HCT116 (cell line): Measurements from ENCODE around the gene TIAM2. TPM values are rescaled to one million over a fixed set of nuclear protein-coding genes. Genes with fewer than 3 reads are reported as not detected.

Source experiments
- ATAC-seq: fragments of 200-7000 bp; cut with Tn5 transposase; 2 replicates; pipeline ENCODE4 v1.9.1; 2020; ENCODE audit warnings: mild to moderate bottlenecking, moderate library complexity
- BruUV-seq: library from RNA; stranded (reverse); fragments of 400-500 nt; replicated peaks from 2 replicates; lab custom pipeline; 2021; lab: Mats Ljungman, UMichigan
- CTCF ChIA-PET: fragments of 300-600 bp; sonication (Branson Sonifier 250); formaldehyde crosslinking; loops from one replicate; lab custom pipeline; 2021; ENCODE audit warnings: antibody characterized with exemption; lab: Charles Lee
- POLR2A ChIA-PET: fragments of 300-600, 350-600 bp; sonication (Branson Sonifier 250); formaldehyde crosslinking; loops from one replicate; lab custom pipeline; 2021; ENCODE audit warnings: antibody characterized with exemption; lab: Charles Lee
- RAD21 ChIA-PET, 2 experiments: fragments of 300-600 bp; sonication (Branson Sonifier 250); formaldehyde crosslinking; loops; one replicate each; lab custom pipeline; 2023; ENCODE audit warnings: low total read pairs in 2 of 2; ENCODE audit not compliant: uncharacterized antibody in 2 of 2, unreplicated experiment in 2 of 2, low non-redundant PET in 1 of 2; lab: Charles Lee
- DNase-seq: peaks from one replicate; pipeline ENCODE4 v3.0.0-alpha.2; 2010; ENCODE audit warnings: low read depth, low spot score
- H2AFZ ChIP-seq: fragments of 200-600 bp; shearing (Covaris generic), sonication (generic); 2 replicates; pipeline ENCODE4 v1.6.1; 2017; ENCODE audit warnings: low read depth, mixed run types, mixed read lengths, antibody characterized with exemption, low read length; ENCODE audit not compliant: poor library complexity, severe bottlenecking
- H3K27ac ChIP-seq: 2 replicates; pipeline ENCODE4 v1.5.1; 2012; ENCODE audit warnings: low read depth, low read length
- H3K27me3 ChIP-seq: fragments of 200-600 bp; sonication (generic); 2 replicates; pipeline ENCODE4 v1.6.1; 2016; ENCODE audit warnings: mixed run types, low read length, mixed read lengths; ENCODE audit not compliant: insufficient read depth
- H3K36me3 ChIP-seq, 2 experiments: fragments of 200-500 bp in 1 of 2; fragments of 200-600 bp in 1 of 2; sonication (Bioruptor generic) in 1 of 2; sonication (generic) in 1 of 2; 2 replicates each; pipeline versions ENCODE4 v1.5.1 to v1.6.1; 2014 to 2016; ENCODE audit warnings: low read length in 2 of 2, inconsistent platforms in 1 of 2, mixed read lengths in 1 of 2, mixed run types in 1 of 2; ENCODE audit not compliant: insufficient read depth in 2 of 2, control insufficient read depth in 1 of 2
- H3K4me1 ChIP-seq, 2 experiments: fragments of 200-600 bp in 1 of 2; sonication (generic) in 1 of 2; 2 replicates each; pipeline versions ENCODE4 v1.5.1 to v1.6.1; 2012 to 2017; ENCODE audit warnings: low read length in 2 of 2, inconsistent platforms in 1 of 2, mild to moderate bottlenecking in 1 of 2, mixed read lengths in 1 of 2, mixed run types in 1 of 2, moderate library complexity in 1 of 2; ENCODE audit not compliant: insufficient read depth in 2 of 2, control insufficient read depth in 1 of 2
- H3K4me2 ChIP-seq: fragments of 200-600 bp; sonication (generic); 2 replicates; pipeline ENCODE4 v1.6.1; 2017; ENCODE audit warnings: mixed run types, low read length, mixed read lengths
- H3K4me3 ChIP-seq, 2 experiments: fragments of 200-600 bp in 1 of 2; sonication (generic) in 1 of 2; replicated peaks in 1 of 2; 2 replicates each; pipeline ENCODE4 v1.5.1; 2011 to 2016; ENCODE audit warnings: low read length in 2 of 2, control low read depth in 1 of 2, low read depth in 1 of 2, mild to moderate bottlenecking in 1 of 2, mixed read lengths in 1 of 2, mixed run types in 1 of 2
- H3K79me2 ChIP-seq: fragments of 200-600 bp; sonication (generic); 2 replicates; pipeline ENCODE4 v1.6.1; 2017; ENCODE audit warnings: mild to moderate bottlenecking, mixed run types, low read length, moderate library complexity, mixed read lengths; ENCODE audit not compliant: insufficient read depth
- H3K9ac ChIP-seq: fragments of 200-600 bp; sonication (generic); 2 replicates; pipeline ENCODE4 v1.6.1; 2016; ENCODE audit warnings: low read length, mixed read lengths
- H3K9me2 ChIP-seq: fragments of 200-600 bp; sonication (generic), shearing (Covaris generic); 2 replicates; pipeline ENCODE4 v1.6.1; 2017; ENCODE audit warnings: mixed run types, mild to moderate bottlenecking, moderate library complexity; ENCODE audit not compliant: insufficient read depth
- H3K9me3 ChIP-seq, 2 experiments: fragments of 200-500 bp in 1 of 2; fragments of 200-600 bp in 1 of 2; sonication (Bioruptor generic) in 1 of 2; sonication (generic) in 1 of 2; 2 replicates each; pipeline ENCODE4 v1.6.1; 2014 to 2017; ENCODE audit warnings: low read length in 2 of 2, mixed read lengths in 2 of 2, inconsistent platforms in 1 of 2, low read depth in 1 of 2, mild to moderate bottlenecking in 1 of 2, mixed run types in 1 of 2, moderate library complexity in 1 of 2; ENCODE audit not compliant: control insufficient read depth in 1 of 2, insufficient read depth in 1 of 2
- H4K20me1 ChIP-seq: fragments of 200-600 bp; sonication (generic), shearing (Covaris generic); 2 replicates; pipeline ENCODE4 v1.6.1; 2017; ENCODE audit warnings: mixed run types, mild to moderate bottlenecking, moderate library complexity; ENCODE audit not compliant: insufficient read depth
- ATF3 ChIP-seq: IDR thresholded peaks from 2 replicates; pipeline ENCODE4 v1.6.1; 2012
- CBX3 ChIP-seq: IDR thresholded peaks from 2 replicates; pipeline ENCODE4 v1.6.1; 2012; ENCODE audit warnings: low read depth
- CEBPB ChIP-seq: IDR thresholded peaks from 2 replicates; pipeline ENCODE4 v1.6.1; 2012; ENCODE audit warnings: low read depth
- ELF1 ChIP-seq: IDR thresholded peaks from 2 replicates; pipeline ENCODE4 v1.6.1; 2012; ENCODE audit warnings: low read depth, borderline replicate concordance
- FOSL1 ChIP-seq: IDR thresholded peaks from 2 replicates; pipeline ENCODE4 v1.6.1; 2012; ENCODE audit warnings: low read depth
- JUND ChIP-seq: IDR thresholded peaks from 2 replicates; pipeline ENCODE4 v1.6.1; 2012
- POLR2A ChIP-seq: IDR thresholded peaks from 2 replicates; pipeline ENCODE4 v1.7.0; 2011; ENCODE audit warnings: borderline replicate concordance; ENCODE audit not compliant: insufficient read depth, insufficient read length; ENCODE audit errors: extremely low read depth
- REST ChIP-seq: IDR thresholded peaks from 2 replicates; pipeline ENCODE4 v1.6.1; 2012; ENCODE audit warnings: low read depth
- SP1 ChIP-seq: IDR thresholded peaks from 2 replicates; pipeline ENCODE4 v1.6.1; 2012; ENCODE audit warnings: low read depth
- ZNF274 ChIP-seq: fragments of 200-500 bp; sonication (Bioruptor generic); IDR thresholded peaks from 2 replicates; pipeline ENCODE4 v1.6.1; 2014; ENCODE audit warnings: mild to moderate bottlenecking, low read depth, low read length, inconsistent platforms
- intact Hi-C: fragments of 100-400 bp; cut with micrococcal nuclease; formaldehyde crosslinking; loops from 2 replicates; pipeline ENCODE4 v1.10.0; 2022
- total RNA-seq: library from RNA; stranded (reverse); gene quantifications from one replicate; pipeline ENCODE4 v1.2.1, GENCODE V29; 2021; ENCODE audit not compliant: unreplicated experiment
- TF ChIP-seq, protein P1 (sequence below): IDR thresholded peaks from 2 replicates; pipeline ENCODE4 v1.6.1; 2011; ENCODE audit warnings: mild to moderate bottlenecking, low read length, moderate library complexity; ENCODE audit not compliant: insufficient replicate concordance; ENCODE audit errors: extremely low read depth

TIAM2 gene
- total RNA-seq, 1 experiment from 2014 or later = 9.4 TPM

GRCh38 chr6:155256122-155256795 is 261.1 kb downstream of the TIAM2 start (continued):
- TF ChIP-seq ATF3 = no peak

- Histone ChIP-seq H3K9me3 (no peaks in the 10 kb centered on the region), H4K20me1 (no peaks in the 10 kb centered on the region), H3K79me2 (no peaks in the 10 kb centered on the region), H3K27ac (no peak overlapping the region), H3K9me2 (no peaks in the 10 kb centered on the region), H3K4me2 (no peak overlapping the region), H3K27me3 (no peaks in the 10 kb centered on the region), H3K4me3 (no peak overlapping the region), H3K9ac (no peak overlapping the region), H2AFZ (no peak overlapping the region), H3K4me1 (peaks cover 0 to 6% of the 10 kb centered on the region in 2 experiments; a peak in 2 of 4 replicates), H3K36me3 (peaks cover 9 to 20% of the 10 kb centered on the region in 2 experiments; a peak in 3 of 4 replicates)
- ChIA-PET RAD21 (no interaction called here), CTCF (no interaction called here), POLR2A (no interaction called here)
- intact Hi-C loops = no loop called here
- no peak for DNase-seq
- no peak for TF ChIP-seq CEBPB
- ATAC-seq = no peak
- no TSS peak for BruUV-seq
These were observed 262.7 kb downstream of the TIAM2 start for GRCh38 chr6:155257796-155258195.

GRCh38 chr6:155259204-155259603 is 264.1 kb downstream of the TIAM2 start:
- ChIA-PET RAD21 (interaction anchor here in 1 of 2 experiments (0.6 kb wide), 1 partner anchor 286 kb away, joined by 3 read pairs; no protein-coding TSS in a partner anchor), POLR2A (no interaction called here), CTCF (no interaction called here)
- DNase-seq (no peak), ATAC-seq (no peak)
- BruUV-seq = no TSS peak
- intact Hi-C loops = no loop called here
- no peak overlapping the region for H2AFZ ChIP-seq
- H3K4me2 ChIP-seq = no peak overlapping the region
- H3K9ac ChIP-seq = no peak overlapping the region
- TF ChIP-seq SP1 (no peak), REST (no peak), POLR2A (no peak), CBX3 (no peak), FOSL1 (no peak), ATF3 (no peak), CEBPB (no peak), ELF1 (no peak), ZNF274 (no peak), JUND (no peak)
- TF ChIP-seq, protein P1, sequence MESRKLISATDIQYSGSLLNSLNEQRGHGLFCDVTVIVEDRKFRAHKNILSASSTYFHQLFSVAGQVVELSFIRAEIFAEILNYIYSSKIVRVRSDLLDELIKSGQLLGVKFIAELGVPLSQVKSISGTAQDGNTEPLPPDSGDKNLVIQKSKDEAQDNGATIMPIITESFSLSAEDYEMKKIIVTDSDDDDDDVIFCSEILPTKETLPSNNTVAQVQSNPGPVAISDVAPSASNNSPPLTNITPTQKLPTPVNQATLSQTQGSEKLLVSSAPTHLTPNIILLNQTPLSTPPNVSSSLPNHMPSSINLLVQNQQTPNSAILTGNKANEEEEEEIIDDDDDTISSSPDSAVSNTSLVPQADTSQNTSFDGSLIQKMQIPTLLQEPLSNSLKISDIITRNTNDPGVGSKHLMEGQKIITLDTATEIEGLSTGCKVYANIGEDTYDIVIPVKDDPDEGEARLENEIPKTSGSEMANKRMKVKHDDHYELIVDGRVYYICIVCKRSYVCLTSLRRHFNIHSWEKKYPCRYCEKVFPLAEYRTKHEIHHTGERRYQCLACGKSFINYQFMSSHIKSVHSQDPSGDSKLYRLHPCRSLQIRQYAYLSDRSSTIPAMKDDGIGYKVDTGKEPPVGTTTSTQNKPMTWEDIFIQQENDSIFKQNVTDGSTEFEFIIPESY = no peak
- no peaks in the 10 kb centered on the region for H3K27me3 ChIP-seq
- H3K4me1 ChIP-seq = no peaks in the 10 kb centered on the region
- H3K27ac ChIP-seq = no peak overlapping the region
- H4K20me1 ChIP-seq = no peaks in the 10 kb centered on the region
- H3K9me3 ChIP-seq = no peaks in the 10 kb centered on the region
- H3K36me3 ChIP-seq = peaks cover 9 to 13% of the 10 kb centered on the region in 2 experiments; a peak in 3 of 4 replicates
- H3K9me2 ChIP-seq = no peaks in the 10 kb centered on the region
- H3K79me2 ChIP-seq = no peaks in the 10 kb centered on the region
- no peak overlapping the region for H3K4me3 ChIP-seq
